Left renal cortex interstitium (tissue), 4 donors: ENCODE data around the gene ZNF544. TPM values are rescaled to one million over a fixed set of nuclear protein-coding genes. Genes with fewer than 3 reads are reported as not detected.
"Not testable (repeated sequence)": the region's sequence is repeated elsewhere in the genome, so short reads cannot be mapped to it uniquely, and the experiment has no call there.

ENCODE experiments used
- DNase-seq, 4 donors: peaks; one replicate each; pipeline ENCODE4 v3.0.0-alpha.2; 2013; ENCODE audit warnings: low read depth in 4 of 4, low spot score in 2 of 4, missing footprints in 1 of 4
- polyA plus RNA-seq, 4 donors: library from polyadenylated mRNA; unstranded; fragments of 120-200 nt; gene quantifications; one replicate each; pipeline ENCODE4 v1.2.1, GENCODE V29; 2013; ENCODE audit not compliant: insufficient read length in 4 of 4

ZNF544 gene
- polyA plus RNA-seq, 4 donors, result 32.4 to 48.9 (median 35.6) TPM

DNA sequence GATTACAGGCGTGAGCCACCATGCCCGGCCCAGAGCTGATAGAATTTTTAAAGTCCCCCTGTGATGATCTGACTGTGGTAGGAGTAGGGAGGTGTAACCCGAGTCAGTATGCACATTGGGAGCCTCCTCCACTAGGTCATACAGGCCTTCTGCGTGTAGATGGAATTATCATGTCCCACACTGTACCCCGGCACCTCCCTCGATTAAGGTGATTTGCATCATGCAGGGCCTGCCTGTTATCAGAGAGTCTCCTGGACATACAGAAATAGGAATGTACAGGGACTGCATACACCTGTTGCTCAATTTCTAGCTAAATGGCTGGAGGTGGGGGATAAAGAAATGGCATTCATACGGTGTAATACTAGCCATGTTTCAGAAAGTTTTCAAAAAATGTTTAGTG lies 75.5 kb downstream of the ZNF544 start:
- no peak for DNase-seq

DNA sequence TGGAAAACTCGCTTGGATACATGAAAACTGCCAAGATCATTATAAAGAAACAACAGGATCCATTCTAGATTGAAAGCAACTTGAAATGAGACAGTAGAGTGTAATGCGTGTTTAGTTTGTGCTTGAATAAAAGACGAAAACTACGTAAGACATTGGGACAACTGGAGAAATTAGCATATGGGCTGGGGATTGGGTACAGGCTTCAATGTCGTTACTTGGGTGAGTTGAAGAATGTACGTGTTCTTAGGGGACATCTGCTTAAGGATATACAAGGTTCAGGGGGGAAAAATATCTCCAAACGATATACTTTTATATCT lies 76.0 kb downstream of the ZNF544 start:
- no peak for DNase-seq

DNA sequence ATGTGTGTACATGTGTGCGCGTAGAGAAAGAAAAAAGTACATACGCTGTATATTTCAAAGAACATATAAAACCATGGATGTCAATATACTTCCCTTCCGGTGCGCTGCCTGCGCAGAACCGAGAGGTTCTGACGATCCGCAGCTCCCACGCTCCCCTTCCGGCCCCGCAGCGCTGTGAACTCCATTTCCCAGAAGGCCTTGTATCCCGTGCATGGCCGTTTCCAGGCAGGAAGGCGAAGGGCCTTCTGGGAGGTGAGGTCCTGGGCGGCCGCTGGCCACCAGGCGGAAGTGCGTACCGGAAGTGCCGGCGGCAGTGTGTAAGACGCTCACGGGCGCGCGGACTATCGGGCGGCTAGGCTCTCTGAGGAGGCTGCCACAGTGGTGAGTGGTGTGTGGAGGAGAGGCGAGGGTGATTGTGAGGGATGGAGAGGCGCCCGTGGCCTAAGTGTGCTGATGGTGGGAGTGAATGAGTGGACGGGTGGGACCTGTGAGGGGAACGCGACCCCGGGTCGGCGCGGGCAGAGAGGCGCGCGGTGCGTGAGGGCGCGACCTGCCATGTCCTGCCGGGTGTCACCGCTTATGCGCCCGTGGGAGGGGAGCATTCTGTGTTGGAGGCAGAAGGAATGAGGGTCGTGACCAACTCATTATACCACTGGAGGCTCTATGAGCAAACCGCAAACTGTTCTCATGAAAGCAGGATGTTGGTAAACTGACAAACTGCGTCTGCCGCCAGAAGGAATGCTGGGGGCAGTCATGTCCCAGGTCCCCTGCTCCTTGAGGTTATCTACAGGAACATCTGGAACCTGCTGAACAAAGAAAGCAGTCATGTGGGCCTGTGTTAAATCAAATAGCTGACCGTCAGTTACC lies 76.6 kb downstream of the ZNF544 start, which contains the start of gene ERVK3-1:
TSS of gene ERVK3-1 (plus strand) at position 313 of the 867 bp plus-strand sequence. CDS start 6,792 bp downstream, outside the sequence.
- peak in 3 of 4 donors; percentile 84 to 90 (median 89) for DNase-seq

DNA sequence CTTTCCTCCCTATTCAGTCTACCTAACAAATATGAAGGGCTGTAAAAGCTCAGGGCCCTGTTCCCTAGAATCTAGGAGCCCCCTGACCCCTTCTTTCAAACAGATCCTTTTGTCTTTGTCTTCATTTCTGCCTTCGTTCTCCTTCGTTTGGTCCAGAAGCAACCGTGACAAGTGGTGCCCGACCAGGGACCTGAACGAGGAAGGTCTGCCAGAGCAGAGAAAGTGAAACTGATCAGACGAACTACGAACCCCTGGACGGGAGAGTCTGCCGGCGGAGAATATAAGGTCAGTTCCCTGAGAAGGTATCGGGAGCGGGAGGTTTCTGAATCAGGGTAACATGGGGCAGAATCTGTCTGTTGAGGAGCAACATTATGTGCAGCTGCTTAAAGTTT lies 77.2 kb downstream of the ZNF544 start:
- no peak for DNase-seq

DNA sequence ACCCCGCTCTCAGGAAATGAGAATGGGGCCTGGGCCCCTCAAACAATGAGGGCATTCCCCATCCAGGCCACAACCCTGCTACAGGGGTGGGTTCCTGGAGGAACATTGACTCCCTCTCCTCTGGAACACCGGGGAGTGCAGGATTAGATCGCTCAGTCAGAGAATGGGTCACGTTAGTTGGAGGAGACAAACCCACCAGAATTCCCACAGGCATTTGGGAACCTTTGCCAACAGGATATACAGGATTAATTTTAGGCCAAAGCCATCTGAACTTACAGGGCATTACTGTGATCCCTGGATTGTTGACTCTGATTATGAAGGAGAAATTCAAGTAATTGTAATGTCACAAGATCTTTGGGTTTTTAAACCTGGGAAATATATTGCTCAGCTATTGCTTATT lies 79.0 kb downstream of the ZNF544 start:
- DNase-seq, result no peak

DNA sequence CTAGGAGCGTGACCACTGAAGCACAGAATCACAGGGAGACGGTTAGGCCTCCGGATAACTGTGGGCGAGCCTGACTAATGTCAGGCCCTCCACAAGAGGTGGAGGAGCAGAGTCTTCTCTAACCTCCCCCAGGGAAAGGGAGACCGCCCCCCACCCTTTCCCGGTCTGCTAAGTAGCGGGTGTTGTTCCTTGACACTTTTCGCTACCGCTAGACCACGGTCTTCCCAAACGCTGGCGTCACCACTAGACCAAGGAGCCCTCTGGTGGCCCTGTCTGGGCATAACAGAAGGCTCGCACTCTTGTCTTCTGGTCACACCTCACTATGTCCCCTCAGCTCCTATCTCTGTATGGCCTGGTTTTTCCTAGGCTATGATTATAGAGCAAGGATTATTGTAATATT lies 82.0 kb downstream of the ZNF544 start:
- not testable (repeated sequence) for DNase-seq

DNA sequence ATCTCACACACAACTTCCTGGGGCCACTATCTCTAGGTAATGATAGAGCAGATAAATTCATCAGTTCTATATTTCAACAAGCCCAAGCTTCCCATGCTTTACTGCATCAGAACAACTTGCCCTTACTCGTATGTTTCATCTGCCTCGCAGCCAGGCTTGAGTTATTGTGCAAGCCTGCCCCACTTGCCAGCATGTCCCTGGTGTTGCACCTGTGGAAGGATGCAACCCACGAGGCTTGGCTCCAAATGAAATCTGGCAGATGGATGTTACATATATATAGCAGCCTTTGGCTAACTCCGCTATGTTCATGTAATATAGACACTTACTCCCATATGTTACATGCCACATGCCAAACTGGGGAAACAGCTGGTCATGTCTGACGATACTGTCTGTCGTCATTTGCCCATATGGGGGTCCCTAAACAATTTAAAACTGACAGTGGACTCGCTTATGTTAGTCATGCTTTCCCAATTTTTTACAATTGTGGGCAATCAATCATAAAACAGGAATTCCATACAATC lies 82.7 kb downstream of the ZNF544 start:
- DNase-seq, result no peak

Other genes with a start within 250 kb of the ZNF544 start
- 10 to 100 TPM; 27.2 to 36.5 (median 30.6) TPM for gene ZNF606, start 226.1 kb upstream of the ZNF544 start, polyA plus RNA-seq
- 1 to 10 TPM; 2.5 to 7.9 (median 5.8) TPM for gene ZSCAN1, start 194.9 kb upstream of the ZNF544 start, polyA plus RNA-seq
- 10 to 100 TPM; 19.2 to 31.1 (median 26.1) TPM for gene ZNF135, start 169.6 kb upstream of the ZNF544 start, polyA plus RNA-seq
- gene ZSCAN18, start 130.7 kb upstream of the ZNF544 start, polyA plus RNA-seq, result 100 to 1,000 TPM in 3 of 4 donors, 10 to 100 TPM in 1; 69.8 to 120 (median 111) TPM
- 10 to 100 TPM; 20.4 to 24.0 (median 21.5) TPM for gene ZNF329, start 78.1 kb upstream of the ZNF544 start, polyA plus RNA-seq
- gene ZNF274, start 45.9 kb upstream of the ZNF544 start, polyA plus RNA-seq, result 10 to 100 TPM; 17.6 to 25.8 (median 20.7) TPM
- gene ZNF8, start 50.0 kb downstream of the ZNF544 start, polyA plus RNA-seq, result 1 to 10 TPM; 6.1 to 9.9 (median 7.9) TPM
- 10 to 100 TPM; 49.7 to 58.3 (median 51.6) TPM for gene ERVK3-1, start 76.5 kb downstream of the ZNF544 start, polyA plus RNA-seq
- 1 to 10 TPM; 3.0 to 4.2 (median 3.5) TPM for gene ZSCAN22, start 98.1 kb downstream of the ZNF544 start, polyA plus RNA-seq
- gene A1BG, start 124.6 kb downstream of the ZNF544 start, polyA plus RNA-seq, result 1 to 10 TPM; 1.3 to 2.0 (median 1.5) TPM
- 1 to 10 TPM; 3.4 to 7.9 (median 5.6) TPM for gene ZNF497, start 133.8 kb downstream of the ZNF544 start, polyA plus RNA-seq
- gene ZNF837, start 152.1 kb downstream of the ZNF544 start, polyA plus RNA-seq, result 1 to 10 TPM; 2.6 to 7.1 (median 5.3) TPM
- 1,000 to 10,000 TPM in 2 of 4 donors, 100 to 1,000 TPM in 2; 891 to 1,257 (median 971) TPM for gene RPS5, start 158.4 kb downstream of the ZNF544 start, polyA plus RNA-seq
- gene RNF225, start 166.7 kb downstream of the ZNF544 start, polyA plus RNA-seq, result not detected
- 10 to 100 TPM; 11.2 to 14.6 (median 14.3) TPM for gene ZNF584, start 179.7 kb downstream of the ZNF544 start, polyA plus RNA-seq
- gene ZNF132, start 211.2 kb downstream of the ZNF544 start, polyA plus RNA-seq, result 10 to 100 TPM; 11.9 to 16.1 (median 15.0) TPM
- 1 to 10 TPM; 4.5 to 7.0 (median 5.6) TPM for gene ZNF324B, start 222.7 kb downstream of the ZNF544 start, polyA plus RNA-seq
- gene ZNF324, start 238.2 kb downstream of the ZNF544 start, polyA plus RNA-seq, result 10 to 100 TPM in 2 of 4 donors, 1 to 10 TPM in 2; 8.9 to 13.5 (median 10.8) TPM
- 10 to 100 TPM; 12.4 to 24.5 (median 17.9) TPM for gene ZNF446, start 247.4 kb downstream of the ZNF544 start, polyA plus RNA-seq